Measurements from ENCODE around the gene NFIB. TPM values are rescaled to one million over a fixed set of nuclear protein-coding genes. Genes with fewer than 3 reads are reported as not detected.

NFIB gene
- not detected for polyA plus RNA-seq (2012; ENCODE audit: insufficient read depth, insufficient read length)

DNA sequence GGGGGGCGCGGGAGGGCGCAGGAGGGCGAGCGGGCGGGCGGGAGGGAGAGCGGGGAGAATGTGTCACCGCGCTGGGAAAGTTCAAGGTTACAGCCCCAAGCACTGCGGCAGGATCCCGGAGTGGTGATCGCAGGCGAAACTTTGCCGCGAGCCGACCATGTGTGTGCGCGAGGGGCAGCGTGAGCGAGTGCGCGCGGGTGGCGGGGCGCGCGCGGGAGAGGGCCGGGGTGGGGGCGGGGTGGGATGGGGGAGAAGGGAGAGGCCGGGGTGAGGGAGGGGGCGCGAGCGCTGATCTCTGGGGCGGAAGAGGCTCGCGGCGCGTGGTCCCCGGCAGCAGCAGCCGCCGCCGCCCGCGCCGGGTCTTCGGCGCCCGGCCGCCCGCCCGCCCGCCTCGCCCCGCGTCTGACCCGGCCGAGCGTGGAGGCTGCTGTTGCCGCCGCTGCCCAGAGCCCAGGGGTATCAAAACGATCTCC, at the start of gene NFIB:
TSS of gene NFIB (minus strand) at position 191 of the 473 bp plus-strand sequence. CDS start 630 bp downstream, outside the sequence.
- H3K4me3 ChIP-seq (ENCODE audit: low read length), result no peak within 1 kb of the TSS
- no peak for DNase-seq (ENCODE audit: low read depth, low spot score)

GRCh38 chr9:14362175-14362574, 48.2 kb upstream of the NFIB start:
- no peak overlapping the region for H3K4me3 ChIP-seq (ENCODE audit: low read length)
- no peak for DNase-seq (ENCODE audit: low read depth, low spot score)

DNA sequence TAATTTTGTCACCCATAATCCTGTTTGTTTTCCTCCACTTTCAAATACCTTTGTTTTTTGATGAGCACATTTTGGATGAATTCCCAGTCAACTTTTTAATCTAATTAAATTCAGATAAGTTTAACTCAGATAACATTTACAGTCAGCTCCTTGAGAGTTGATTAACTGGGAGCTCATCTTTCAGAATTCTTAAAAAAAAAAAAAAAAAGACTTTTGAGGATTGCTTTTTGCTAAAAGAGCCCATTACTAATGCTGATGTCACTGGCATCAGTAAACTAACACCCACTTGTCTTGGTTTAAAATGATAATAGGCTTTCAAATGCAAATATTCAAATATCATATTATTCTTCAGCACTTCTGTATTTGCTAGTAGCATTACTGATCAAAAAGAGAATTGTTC, 47.1 kb upstream of the NFIB start:
- H3K4me3 ChIP-seq (ENCODE audit: low read length), result no peak overlapping the region
- DNase-seq (ENCODE audit: low read depth, low spot score), result no peak

DNA sequence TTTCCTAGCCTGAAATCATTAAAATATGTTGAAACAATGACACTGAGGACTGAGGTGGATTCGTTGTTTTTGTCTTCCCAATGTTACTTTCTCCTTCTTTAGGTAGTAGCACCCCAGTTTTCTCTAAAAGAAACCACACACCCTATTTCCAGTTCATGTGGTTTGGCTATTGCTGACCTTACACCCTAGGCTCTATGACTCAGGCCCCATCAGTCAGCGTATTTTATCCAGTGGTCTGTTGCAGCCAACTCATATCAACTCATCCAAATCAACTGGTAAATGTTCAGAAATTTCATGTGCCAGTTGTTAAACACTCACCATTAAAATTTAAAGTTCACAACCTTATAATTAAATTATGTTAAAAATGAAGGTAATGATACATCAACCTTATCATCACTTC, 44.6 kb upstream of the NFIB start:
- H3K4me3 ChIP-seq (ENCODE audit: low read length), result no peak overlapping the region
- no peak for DNase-seq (ENCODE audit: low read depth, low spot score)

- H3K4me3 ChIP-seq (ENCODE audit: low read length), result no peak overlapping the region
- no peak for DNase-seq (ENCODE audit: low read depth, low spot score)
Observed at GRCh38 chr9:14356351-14357265, 42.7 kb upstream of the NFIB start.

DNA sequence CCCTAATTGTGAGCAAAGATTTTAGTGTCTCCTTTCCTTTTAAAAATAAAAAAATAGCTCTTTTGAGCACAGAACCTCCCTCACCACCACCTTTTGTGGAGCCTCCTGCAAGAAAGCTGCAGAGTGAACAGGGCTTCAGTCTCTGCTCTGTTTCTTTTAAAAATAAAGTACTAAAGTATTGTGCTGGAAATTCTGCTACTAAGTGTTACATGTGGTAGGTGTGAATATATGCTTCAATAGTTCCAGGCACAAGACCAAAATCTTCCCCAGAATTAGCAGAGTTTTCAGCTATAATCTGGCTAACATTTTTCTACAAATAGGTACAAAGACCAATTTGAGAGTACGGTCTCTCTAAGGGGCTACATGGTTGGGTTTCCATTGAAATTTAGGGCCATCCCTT, 40.3 kb upstream of the NFIB start:
- DNase-seq (ENCODE audit: low read depth, low spot score), result no peak

GRCh38 chr9:14353222-14354056, 39.5 kb upstream of the NFIB start:
- peak; percentile 47 for DNase-seq (ENCODE audit: low read depth, low spot score)
- no peak overlapping the region for H3K4me3 ChIP-seq (ENCODE audit: low read length)

More for the DNA sequence above, 40.3 kb upstream of the NFIB start:
- no peak overlapping the region for H3K4me3 ChIP-seq (ENCODE audit: low read length)

GRCh38 chr9:14352503-14352902, 38.6 kb upstream of the NFIB start:
- no peak overlapping the region for H3K4me3 ChIP-seq (ENCODE audit: low read length)
- no peak for DNase-seq (ENCODE audit: low read depth, low spot score)

GRCh38 chr9:14351221-14351836, 37.4 kb upstream of the NFIB start:
- H3K4me3 ChIP-seq (ENCODE audit: low read length), result no peak overlapping the region
- DNase-seq (ENCODE audit: low read depth, low spot score), result no peak

- H3K4me3 ChIP-seq (ENCODE audit: low read length), result no peak overlapping the region
- no peak for DNase-seq (ENCODE audit: low read depth, low spot score)
Observed at GRCh38 chr9:14350754-14351153, 36.8 kb upstream of the NFIB start.

DNA sequence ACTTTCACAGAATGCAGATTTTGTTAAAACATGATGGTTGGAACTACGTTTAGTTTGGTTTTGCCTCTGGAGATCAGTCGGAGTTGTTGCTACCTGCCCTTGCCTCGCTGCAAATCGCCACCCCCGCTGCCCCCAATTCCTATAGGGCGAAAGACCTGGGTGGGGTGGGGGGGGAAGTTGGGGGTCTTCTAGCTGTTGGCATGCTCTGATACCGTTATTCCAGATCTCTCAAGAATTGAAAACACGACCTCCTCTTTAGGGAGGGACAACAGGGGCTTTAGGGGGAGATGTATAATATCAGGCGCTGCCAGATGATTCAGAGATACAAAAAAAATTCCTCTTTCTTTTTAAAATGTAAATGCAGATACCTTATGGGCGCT, 36.4 kb upstream of the NFIB start:
- no peak overlapping the region for H3K4me3 ChIP-seq (ENCODE audit: low read length)

DNA sequence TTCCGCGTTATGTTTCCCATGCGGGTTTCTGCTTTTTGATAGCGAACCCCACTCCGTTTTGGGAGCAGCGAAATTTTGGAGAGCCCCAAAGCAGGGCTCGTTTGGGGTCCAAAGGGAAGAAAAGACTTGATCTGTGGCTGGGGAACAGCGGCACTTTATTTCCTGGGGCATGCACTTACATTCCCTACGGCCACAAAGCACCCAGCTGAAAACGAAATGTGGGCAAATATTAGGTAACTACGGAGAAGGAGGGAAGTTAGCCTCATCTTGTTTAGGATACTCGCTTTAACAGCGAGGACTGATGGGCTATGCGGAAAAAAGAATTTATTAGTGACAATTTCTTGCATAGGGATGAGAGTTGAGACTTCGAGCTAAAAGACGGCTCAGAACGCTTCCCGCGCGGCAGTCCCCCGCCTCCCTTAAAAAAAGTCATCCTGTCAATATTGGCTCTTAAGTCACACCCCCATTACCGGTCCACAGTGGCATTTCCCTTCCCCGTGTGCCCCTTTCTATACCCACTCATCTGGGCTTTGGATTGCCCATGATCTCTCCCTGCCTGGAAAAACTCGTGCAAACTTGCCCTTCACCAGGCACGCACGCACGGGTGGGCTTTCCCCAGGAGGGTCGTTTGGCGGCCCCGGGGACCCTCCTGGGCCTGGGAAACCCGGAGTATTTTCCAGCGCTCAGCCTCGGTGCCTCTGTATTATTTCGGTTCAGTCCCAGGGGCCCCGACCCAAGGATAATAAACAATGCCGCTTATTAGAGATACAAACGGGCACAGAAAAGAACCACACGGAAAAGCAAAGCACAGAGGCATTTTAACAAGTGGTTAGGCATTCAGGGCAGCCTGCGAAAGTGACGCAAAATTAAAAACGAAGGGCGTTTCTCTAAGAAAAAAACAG, 35.8 kb upstream of the NFIB start:
- no peak for DNase-seq (ENCODE audit: low read depth, low spot score)
- H3K4me3 ChIP-seq (ENCODE audit: low read length), result no peak overlapping the region

More for the DNA sequence above, 36.4 kb upstream of the NFIB start:
- DNase-seq (ENCODE audit: low read depth, low spot score), result no peak

DNA sequence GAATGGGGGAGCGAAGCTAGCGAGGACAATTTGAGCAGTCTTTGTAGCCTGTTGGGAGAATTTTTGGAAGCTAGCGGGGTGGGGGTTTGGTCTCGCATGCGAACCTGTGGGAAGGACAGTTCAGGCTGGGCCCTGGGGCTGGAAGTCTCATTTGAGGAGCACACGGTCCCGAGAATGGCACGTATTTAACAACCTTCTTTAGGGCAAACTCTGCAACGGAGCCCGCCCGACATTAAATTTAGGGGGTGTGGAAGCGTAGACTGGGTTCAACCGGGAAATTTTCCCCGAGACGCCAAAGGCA, 35.2 kb upstream of the NFIB start:
- no peak overlapping the region for H3K4me3 ChIP-seq (ENCODE audit: low read length)
- DNase-seq (ENCODE audit: low read depth, low spot score), result no peak

- H3K4me3 ChIP-seq (ENCODE audit: low read length), result no peak overlapping the region
Observed at GRCh38 chr9:14348373-14349145, 34.6 kb upstream of the NFIB start.

DNA sequence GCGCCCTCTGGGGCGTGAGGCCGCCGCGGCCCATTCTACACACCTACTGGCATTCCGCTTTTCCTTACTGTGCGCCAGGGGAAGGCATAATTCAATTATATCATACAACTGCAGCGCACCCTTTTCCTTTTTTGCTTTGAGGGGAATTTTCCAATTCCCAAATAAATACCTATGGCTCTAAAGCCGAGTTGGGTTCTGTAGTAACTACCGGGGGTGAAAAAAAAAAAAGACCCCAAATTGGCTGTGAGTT, 34.1 kb upstream of the NFIB start:
- no peak overlapping the region for H3K4me3 ChIP-seq (ENCODE audit: low read length)

More at GRCh38 chr9:14348373-14349145, 34.6 kb upstream of the NFIB start:
- no peak for DNase-seq (ENCODE audit: low read depth, low spot score)

GRCh38 chr9:14347406-14348122, 33.6 kb upstream of the NFIB start:
- no peak overlapping the region for H3K4me3 ChIP-seq (ENCODE audit: low read length)
- DNase-seq (ENCODE audit: low read depth, low spot score), result no peak

More for the DNA sequence above, 34.1 kb upstream of the NFIB start:
- DNase-seq (ENCODE audit: low read depth, low spot score), result no peak

DNA sequence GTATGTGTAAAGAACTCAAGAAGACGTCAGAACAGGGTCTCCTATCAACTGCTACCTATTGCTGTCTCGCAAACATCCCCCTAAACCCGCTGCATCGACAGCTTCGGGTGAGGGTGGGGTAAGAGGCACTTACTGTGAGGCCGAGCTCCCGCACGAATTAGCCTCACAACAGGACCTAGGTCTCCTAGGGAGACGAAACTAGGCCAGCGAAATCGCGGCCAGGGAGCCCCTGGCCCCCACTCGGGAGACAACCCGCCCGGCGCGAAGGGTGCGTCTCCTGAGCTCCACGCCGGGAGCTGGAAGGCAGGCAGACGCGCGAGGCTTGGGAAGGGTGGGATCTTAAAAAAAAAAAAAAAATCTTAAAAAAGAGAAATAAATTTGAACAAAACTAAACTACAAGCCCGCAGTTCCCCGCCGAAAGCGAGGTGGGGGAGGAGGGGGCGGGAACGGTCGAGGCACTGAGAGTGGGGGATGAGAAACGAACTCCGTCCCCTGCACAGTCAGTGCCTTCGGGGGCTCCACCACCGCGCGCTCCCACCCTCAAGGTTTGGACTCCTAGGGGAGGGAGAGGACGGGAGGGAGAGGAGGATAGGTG, 33.0 kb upstream of the NFIB start:
- DNase-seq (ENCODE audit: low read depth, low spot score), result no peak
- no peak overlapping the region for H3K4me3 ChIP-seq (ENCODE audit: low read length)

All from Jurkat, Clone E6-1 (cell line).